HG02938 (cell line): ENCODE results near the gene RTN4RL2.

Source experiments
- ATAC-seq: cut with Tn5 transposase; IDR thresholded peaks from one replicate; pipeline ENCODE4 v1.9.1; 2021; ENCODE audit warnings: mild to moderate bottlenecking, moderate library complexity; ENCODE audit not compliant: unreplicated experiment

RTN4RL2 gene

DNA sequence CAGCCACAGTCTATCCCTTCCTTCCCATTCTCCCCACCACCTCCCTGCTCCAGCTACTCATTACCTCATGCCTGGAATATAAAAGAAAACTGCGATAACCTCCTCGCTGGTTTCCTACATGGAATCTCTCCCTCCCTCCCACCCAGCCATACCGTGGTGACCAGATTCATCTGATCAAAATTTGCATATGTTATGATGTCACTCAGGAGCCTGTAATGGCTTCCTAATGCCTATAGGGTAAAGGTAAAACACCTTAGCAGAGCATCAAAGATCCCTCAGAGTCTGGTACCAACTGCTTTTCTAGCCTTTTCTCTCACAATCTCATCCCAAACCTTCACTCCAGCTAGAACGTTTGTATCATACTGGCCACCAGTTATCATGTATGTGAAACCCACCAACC lies 19.6 kb downstream of the RTN4RL2 start:
- ATAC-seq: no peak

DNA sequence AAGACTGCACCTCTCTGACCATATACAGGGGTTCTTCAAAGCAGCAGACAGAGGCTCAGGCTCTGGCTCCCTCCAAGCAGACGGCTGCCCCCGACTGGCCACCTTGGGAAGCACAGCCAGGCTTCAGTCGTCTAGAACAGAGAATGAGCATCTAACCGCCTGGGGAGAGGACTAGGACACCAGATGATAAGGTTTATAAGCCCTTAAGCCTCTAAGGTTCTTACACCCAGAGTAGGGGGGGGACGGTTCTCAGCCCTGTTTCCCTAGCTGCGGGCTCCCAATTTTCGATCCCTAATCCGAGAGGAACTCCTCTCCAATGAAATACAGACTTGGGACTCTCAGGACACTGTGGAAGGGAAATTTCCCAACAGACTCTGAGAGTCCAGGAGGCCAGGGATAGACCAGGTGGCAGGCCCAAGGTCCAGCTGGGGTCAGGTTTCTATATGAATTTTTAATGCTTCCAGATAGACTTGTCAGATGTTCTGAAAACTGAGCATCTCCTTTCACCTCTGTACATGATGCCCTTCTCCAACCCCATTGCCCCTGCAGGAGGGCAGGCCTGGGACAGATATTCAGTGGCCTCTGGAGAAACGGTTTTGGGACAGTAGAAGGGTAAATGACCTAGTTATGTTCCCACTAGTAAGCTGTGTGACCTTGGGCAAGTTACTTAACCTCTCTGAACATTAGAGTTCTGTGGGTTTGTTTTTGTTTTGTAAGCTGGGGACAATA lies 20.2 kb downstream of the RTN4RL2 start:
- ATAC-seq: peak; percentile 27

GRCh38 chr11:57481315-57481714 lies 21.0 kb downstream of the RTN4RL2 start:
- ATAC-seq: no peak

DNA sequence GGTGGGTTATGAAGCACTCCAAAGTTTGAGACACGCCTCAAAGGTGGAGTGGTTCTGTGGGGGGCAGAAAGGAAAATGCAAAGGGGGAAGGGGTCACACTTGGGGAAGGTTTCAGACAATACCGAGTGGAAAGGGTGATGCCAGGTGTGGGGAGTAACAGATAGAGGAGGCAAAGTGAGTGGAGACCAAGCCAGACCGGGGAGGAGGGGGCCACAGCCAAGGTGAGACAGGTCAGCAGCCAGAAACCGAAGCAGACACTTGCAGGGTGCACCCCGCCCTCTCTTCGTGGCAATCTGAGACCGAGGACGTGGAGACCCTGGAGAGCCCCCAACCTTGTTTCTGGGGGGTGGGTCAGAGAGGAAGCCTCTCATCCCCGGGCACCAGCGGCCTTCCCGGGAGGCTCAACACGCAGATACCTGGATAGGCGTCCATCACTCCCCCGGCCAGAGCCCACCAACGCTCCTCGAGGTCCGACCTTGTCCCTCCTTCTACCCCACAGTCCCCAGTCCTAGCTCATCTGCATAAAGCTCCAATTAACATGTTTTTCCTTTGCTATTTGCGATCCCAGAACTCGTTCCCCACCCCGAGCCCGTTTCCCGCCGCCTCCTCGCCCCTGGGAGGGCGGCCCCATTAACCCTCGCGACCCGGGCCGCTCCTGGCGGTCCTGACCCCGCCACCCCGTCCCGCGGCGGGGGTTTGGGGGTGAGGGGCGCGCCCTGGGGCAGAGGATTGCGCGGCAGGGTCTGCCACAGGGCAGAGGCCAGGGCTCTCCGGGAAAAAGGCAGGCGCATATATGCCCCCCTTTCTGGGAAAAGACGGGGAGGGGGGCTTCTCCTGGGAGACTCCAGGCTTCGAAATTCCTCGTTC lies 21.8 kb downstream of the RTN4RL2 start:
- ATAC-seq: no peak

- no peak for ATAC-seq
These were observed 22.6 kb downstream of the RTN4RL2 start for GRCh38 chr11:57482782-57483561.

GRCh38 chr11:57483562-57483918 lies 23.2 kb downstream of the RTN4RL2 start:
- no peak for ATAC-seq

DNA sequence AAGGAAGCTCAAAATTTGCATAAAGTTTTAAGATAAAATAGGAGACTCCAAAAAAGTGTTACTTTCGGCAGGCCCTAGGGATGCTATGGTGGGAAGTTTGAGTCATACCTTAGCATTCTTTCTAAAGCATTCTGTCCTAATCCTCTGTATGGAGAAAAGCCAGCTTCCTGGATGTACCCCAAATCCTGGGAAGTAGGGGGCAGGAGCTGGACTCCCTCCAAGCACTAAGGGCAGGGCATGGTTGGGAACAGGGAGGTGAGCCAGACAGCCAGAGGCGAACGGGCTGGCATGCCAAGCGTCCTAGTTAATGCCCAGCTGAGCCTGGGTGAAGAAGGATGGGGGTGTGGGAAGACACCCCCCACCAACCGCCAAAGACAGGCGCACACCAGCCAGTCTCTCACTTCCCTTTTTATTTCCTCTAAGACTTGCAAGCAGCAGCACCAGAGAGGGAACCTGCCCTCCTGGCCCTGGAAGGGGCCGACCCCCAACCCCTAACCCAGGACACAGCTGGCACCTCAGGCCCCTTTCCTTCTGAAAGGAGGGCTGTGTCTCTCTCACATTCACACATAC lies 23.9 kb downstream of the RTN4RL2 start:
- ATAC-seq: peak; percentile 58

- no peak for ATAC-seq
These were observed 25.1 kb downstream of the RTN4RL2 start for GRCh38 chr11:57485217-57485990.

- ATAC-seq: no peak
These were observed 26.9 kb downstream of the RTN4RL2 start for GRCh38 chr11:57487021-57487778.

DNA sequence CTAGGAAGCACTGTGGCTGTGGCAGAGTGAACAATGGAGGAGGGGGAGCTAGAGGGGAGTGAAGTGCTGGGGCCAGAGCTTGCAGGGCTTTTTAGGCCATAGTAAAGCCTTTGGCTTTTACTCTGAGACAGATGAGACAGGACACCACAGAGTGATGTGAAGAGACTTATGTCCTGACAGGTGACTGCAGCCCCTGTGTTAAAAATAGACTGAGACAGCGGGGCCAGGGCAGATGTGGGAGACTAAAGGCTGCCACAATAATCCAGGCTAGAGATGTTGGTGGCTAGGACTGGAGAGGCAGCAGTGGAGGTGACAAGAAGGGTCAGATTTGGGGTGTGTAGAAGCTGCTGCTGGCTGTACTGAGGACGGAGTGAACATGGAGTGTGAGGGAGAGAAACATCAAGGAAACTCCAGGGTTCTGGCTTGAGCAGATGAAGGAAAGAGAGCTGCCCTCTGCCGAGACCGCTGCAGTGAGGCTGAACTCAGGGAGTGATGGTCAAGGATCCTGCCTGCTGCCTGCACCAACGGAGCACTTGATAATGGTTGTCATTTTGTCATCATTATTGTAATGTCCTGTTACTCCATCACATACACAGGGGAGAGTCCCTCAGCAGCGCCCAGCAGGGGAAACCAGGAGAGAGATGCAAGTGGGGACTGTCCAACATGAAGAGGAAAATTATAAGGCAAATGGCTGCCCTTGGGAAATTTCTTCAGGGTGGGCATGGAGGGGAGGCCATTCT lies 27.8 kb downstream of the RTN4RL2 start:
- no peak for ATAC-seq

DNA sequence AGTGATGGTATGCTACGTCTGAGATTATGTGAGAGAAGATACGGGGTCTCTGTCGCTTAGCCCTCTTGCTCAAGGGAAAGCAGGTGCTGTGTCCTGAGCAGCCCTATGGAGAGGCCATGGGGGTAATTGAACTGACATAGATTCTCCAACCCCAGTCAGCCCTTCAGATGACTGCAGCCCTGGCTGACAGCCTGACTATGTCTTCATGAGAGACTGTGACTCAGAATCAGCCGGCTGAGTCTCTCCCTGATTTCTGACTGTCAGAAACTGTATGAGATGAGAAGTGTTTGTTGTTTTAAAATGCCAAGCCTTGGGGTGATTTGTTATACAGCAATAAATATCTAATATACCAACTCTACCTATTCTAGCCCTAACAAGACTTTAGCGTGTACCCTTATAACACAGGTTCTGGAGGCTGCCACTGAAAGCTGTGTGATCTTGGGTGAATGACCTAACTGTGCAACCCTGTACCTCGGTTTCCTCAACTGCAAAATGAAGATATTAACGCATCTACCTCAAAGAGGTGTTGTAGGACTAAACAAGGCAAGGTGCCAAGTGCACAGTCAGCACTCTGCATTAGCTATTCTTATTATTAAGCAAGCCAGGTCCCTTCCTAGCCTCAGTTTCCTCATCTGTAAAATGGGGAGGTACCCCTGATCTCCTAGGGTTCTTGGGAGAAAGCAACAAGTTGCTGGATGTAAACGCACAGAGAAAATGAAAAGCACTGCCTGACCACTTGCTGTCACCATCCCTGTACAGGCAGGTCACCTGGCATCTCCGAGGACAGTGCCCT lies 30.3 kb downstream of the RTN4RL2 start:
- ATAC-seq: no peak

DNA sequence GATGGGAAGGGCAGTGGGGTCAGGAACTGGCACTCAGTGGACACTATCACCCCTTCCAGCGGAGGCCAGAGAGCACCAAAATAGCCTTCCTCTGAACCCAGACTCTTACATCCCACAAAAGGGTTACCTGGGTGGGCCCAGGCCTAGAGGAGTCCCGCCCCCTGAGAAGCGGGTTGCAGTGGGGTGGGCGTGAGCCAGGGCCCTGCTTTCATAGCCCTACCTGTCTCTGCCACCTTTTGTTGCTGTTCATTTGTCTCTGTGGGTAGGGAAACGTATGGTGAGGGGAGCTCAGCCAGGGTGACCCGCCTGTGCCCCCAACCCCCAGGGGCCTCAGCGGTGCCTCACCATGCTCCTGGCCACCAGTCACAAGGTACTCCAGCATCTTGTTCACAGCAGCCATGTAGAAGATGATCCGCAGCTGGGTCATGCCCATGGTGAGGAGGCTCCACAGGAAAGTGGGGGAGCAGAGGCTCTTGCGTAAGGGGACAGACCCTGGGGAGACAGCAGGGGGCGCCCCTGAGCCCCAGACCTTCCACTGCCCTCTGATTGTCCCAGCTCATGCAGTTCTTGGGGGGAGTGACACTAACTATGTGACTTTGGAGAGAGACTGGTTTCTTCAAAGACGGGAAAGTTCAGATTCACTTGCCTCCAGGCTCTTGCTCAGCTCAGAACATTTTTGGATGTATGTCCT lies 31.2 kb downstream of the RTN4RL2 start:
- ATAC-seq: no peak

DNA sequence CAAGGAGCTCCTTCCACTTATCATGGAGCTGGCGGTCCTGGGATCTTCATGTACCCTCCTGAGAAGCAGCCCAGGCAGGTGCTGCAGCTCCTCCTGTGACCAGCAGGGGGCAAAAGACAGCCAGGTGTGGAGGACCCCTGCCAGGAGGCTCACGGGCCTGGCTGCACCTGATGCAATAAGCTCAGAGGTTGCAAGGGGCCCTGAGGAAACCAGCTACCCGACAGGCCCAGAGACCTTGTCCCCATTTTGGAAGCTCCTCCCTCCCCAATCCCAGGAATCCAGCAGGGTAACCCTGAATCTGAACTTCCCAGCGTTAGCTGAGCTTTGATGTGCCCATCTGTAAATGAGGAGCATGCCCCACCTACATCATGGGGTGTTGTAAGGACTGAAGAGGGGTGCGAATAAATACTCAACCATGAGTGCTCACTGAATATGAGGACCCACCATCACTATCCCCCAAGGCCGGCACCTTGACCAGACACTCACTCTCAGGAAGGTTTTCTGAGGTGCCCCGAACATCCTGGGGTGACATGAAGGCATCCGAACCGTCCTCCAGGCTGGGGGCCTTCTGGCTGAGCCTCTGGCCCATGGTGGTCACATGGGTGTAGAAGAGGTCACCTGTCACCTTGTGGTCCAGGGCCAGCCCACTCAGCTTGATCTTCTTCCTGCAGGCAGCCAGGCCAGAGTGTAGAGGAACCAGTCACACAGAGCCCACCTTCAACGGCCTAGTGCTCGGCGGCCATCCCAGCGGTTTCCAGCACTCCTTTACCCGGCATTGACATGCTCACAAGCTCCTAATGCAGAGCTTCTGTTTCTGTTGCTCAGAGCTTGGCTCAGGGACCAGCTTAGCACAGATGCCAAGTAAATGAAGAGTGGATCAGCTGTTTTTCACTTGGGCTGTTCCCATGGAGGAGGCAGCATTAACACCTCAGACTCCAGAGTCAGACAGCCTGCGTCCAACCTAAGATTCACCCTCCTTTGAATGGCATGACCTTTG lies 33.5 kb downstream of the RTN4RL2 start:
- no peak for ATAC-seq

DNA sequence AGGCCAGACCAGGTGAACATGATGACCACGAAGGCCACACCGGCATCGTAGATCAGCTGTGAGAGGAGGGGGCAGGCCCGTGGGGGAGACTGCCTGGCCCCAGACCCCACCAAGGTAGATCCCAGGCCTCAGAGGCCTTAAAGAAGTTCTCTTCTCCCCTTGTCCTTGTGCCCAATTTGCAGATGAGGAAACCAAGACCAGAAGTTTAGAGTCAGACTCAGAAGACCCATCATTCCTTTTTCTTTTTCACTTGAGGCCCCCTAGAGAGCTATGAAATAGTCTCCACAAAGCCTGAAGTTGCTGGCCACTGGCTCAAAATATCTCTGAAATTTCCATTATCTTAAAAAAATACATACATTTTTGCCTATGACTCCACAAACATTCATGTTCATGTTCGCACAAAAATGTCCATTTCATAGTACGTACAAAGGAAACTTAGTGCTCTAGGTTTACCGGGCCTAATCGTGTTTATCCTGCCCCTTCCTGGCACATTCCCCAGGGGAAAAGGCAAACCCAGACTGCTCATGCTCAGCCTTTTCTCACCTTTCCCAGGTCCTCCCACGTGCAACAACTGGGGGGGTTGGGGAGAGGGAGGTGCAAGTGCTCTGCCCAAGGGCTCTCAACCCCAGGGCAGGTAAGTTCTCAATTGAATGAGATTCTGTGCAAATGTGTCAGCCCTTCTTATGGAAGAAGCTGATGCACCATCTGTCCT lies 35.9 kb downstream of the RTN4RL2 start:
- no peak for ATAC-seq

- no peak for ATAC-seq
These were observed 37.2 kb downstream of the RTN4RL2 start for GRCh38 chr11:57497303-57498247.
